IPS-NIHi11 (cell line): ENCODE measurements around the gene ADGRG2.
A peak's percentile ranks its signal among the peaks of the same experiment; 100 is the strongest.
"Not testable (repeated sequence)": the region's sequence is repeated elsewhere in the genome, so short reads cannot be mapped to it uniquely, and the experiment has no call there.

ENCODE experiments used
- DNase-seq: peaks from one replicate; pipeline ENCODE4 v3.0.0; 2012; ENCODE audit warnings: mixed read lengths, low spot score

Gene ADGRG2

DNA sequence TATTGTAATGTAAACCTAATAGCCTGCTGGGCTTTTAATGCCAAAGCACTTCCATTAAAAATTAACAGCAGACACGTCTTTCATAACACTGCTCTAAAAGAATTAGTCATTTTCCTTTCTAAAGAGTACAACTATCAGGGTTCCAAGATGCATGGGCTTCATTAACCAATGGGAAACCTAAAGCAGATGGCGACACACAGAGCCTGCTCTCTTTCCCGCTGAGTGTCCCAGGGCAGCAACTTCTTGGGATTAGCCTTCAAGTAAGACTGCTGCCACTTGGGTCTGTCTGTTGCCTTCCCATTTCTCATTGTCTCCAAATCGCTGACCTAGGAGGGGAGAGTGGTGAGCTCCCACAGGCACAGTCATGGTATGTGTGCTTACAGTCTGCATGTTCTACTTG, 124.4 kb downstream of the ADGRG2 start:
- DNase-seq = peak; percentile 22

DNA sequence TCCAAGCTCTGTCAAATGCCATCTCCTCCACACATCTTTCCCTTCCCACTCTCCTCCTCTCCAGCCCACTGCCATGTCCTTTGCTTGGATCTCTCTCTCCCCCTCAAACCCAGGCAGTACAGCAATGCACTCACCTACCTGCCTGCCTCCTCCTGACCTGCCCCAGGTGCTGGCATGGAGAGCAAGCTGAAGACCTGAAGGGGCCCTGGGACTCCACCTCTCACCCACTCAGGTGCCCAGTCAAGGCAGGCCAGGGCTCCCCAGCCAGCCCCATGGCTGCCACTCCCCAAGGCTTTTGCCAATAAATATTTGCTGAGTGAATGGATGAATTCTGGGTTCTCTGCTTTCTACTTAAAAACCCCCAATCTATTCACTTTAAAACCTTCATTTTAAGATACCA, 125.7 kb downstream of the ADGRG2 start:
- no peak for DNase-seq

DNA sequence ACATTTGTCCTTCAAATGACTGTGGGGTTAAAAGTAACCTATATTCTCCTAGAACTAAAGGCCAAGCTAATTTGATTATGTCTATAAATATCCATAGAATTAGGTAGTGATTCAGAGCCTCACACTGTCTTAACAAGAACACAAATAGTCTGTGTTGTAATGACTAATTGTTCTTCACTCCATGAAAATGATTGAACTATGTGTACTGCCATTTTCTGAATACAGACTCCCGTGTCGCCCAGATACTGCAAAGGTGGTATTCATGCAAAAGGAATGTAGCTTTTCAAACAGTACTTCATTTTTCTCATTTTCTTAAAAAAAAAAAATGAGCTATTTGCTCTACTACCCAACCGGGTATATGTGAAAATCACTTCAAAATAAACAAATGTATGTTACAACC, 127.0 kb downstream of the ADGRG2 start:
- DNase-seq = no peak

DNA sequence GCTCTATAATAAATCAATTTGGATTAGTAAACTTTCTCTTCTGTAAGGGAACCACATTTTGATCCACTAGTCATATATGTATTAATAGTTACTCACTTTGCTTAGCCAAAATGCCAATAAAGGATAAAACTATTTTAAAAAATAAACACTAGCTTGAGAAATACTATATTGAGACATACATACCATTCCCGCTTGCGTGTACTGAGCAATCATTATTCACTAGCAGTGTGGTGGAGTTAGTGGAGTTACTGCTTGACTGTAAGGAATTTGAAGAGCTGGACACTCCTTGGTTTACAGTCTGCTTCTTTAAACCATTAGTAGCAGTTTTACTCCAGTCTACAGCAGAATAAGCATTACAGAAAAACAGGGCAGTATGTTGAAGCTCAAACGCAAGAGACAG, 127.6 kb downstream of the ADGRG2 start:
- no peak for DNase-seq

DNA sequence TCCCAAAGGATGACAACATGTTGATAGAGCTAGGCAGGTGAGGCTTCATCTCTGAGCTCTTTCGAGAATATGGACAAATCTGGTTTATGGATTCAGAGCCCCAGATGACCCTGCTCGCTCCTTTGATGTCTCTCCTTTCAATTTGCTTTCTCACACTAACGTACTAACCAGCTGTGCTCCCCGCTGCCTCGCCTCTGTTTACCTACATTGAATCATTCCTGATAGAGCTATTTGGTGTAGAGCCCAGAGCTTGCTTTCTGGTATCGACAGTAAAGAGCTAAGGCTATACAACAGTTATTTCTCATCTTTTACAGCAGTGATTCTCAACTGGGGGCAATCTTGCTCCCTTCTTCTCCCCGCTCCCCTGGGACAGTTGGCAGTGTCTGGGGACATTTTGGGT, 129.4 kb downstream of the ADGRG2 start:
- DNase-seq = no peak

DNA sequence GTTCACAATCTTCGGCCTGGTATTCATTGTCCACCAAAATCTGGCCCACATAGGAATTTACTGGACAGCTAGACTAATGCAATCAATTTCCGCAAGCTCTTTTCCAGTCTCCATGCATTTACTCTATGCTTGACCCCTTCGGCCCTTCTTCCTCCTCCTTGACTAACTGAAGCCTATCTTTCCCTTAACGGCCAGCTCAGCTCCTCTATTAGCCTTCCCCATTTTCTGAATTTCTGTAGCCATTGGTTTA, 137.2 kb downstream of the ADGRG2 start:
- DNase-seq = no peak

DNA sequence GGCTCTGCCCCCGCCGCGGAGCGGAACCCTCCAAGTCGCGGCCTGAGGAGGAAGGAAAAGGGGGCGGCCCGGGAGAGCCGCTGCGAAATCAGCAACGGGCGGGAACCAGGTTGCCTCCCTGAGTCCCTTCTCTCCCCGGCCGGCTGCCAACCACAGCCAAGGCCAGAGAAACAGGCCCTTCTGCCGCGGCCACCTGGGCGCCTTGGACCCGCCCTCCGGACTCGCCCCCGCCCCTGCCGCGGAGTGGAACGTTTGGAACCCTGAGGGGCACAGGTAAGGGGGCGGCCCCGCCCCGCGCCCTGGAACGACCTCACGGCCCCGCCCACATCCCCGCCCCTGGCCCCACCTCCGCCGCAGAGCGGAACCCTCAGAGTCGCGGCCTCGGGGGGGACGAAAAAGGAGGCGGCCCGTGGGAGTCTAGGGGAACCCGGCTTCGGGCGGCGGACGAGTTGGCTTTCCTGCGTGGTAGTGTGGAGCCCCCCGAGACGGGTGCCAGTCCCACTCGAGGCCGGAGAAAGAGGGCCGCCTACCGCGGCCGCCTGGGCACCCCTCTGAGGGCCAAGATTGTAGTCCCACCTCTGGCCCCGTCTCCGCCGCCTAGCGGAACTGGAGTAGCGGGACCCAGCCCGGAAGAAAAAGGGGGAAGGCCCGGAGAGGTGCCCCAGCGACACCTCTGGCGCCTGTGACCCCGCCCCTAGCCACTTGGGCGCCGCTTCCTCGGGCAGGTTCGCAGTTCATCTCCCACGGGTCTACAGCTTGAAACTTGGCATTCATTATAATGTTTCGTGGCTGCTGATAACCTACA, 137.7 kb downstream of the ADGRG2 start:
- DNase-seq = peak; percentile 83

DNA sequence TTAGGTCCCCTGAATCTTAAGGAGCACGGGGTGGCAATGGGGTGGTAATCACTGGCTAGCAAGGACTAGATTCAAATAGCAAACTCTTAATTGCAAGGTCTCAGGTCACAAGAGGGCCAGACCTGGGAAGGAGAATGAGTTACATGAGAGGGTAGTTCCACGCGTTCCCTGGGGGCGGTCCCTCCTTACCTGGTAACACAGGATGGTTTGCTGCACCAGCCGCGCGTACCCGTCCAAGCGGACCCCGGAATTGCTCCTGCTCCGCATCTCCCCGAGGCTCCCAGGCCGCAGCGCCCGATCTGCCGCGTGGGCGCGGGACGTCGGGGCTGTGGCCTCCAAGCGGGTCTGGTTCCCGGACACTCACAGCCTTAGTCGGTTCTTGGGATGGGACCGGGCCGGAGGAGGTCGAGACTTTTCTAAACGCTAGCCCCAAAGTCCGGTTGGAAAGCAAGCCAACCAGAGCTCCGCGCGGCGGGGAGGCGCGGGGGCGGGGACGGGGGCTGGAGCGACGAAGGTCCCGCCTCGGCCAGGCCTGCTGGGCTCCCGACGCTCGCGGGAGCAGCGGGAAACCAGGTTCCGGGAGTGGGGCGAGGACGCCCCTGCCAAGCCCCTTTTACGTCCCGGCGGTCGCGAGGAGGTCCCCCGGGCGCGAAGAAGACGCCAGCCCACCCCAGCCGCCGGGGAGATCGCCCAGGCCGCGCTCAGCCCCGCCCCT, 138.4 kb downstream of the ADGRG2 start, which contains the start of gene PHKA2:
PHKA2 (minus strand) TSS at position 449 of the 715 bp plus-strand sequence; CDS start at position 267, 182 bp downstream.
- DNase-seq = peak; percentile 67

DNA sequence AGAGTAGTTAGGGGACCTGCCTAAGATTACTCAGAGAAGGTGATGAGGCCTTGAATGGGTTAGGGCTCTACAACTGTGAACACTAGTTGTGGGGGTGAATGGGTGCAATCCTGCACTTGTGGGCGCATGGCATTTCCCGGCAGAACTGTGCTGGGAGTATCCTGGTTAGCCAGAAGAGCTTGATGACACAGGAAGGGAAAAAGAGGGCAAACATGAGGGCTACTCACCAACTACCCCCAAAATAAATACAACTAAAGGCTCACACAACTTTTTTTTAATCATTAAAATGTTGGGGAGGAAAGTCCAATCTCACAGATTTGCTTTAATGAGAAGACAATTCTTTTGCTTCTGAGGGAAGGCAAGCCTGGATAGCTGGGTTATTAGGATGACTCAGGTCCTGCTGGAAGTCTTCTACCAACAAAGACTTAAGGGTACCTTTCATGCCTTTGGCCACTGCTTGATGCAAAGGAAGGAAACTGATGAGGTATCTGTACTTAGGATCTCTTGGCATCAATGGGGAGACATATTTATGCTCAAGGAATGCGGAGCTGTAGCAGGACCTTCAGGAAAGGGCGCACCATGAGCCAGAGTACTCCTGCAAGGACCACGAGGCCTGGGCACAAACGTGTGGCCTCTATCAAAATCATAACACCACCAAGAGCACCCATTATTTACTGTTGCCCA, 141.0 kb downstream of the ADGRG2 start:
- DNase-seq = no peak

DNA sequence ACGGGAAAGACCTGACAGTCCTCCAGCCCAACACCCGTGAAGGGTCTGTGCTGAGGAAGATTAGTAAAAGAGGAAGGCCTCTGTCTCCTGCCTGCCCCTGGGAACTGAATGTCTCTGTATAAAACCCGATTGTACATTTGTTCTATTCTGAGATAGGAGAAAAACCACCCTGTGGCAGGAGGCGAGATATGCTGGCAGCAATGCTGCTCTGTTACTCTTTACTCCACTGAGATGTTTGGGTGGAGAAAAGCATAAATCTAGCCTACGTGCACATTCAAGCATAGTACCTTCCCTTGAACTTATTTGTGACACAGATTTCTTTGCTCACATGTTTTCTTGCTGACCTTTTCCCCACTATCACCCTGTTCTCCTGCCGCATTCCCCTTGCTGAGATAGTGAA, 142.0 kb downstream of the ADGRG2 start:
- DNase-seq = not testable (repeated sequence)

DNA sequence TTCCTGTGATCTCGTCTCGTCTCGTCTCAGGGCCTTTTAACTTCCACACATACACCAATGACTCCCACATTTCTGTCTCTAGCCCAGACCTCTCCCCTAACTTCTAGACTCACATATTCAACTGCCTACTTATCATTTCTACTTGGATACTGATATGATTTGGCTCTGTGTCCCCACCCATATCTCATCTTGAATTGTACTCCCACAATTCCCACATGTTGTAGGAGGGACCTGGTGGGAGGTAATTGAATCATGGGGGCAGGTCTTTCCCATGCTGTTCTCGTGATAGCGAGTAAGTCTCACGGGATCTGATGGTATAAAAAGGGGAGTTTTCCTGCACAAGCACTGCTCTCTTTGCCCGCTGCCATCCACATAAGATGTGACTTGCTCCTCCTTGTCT, 147.3 kb downstream of the ADGRG2 start:
- DNase-seq = no peak

DNA sequence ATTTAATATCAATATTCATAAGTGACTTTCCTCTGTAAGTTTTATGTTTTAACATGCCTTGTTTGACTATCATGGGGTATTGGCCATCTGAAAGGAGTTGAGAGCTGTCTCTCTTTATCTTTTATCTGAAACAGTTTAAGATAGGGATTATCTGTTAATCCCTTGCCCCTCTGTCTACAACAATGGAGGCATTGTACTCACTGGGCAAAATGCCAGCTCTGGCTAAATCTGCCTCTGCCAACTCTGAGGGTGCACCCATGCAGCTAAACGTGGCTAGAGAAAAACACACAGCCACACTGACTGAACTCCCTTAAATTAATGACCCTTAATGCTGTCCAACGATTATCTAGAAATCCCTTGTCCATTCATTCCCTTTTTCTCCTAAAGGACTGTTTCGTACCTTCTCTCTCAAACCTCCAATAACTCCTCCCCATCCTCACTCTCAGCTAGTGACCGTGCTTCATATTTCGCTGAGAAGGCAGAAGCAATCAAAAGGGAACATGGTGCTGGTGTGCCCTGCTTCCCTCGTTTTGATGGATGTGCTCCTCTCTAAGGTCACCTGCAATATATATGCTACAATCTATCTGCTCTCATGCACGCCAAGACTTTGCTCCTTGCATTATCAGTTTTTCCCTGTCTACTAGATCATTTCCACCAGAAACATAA, 148.6 kb downstream of the ADGRG2 start:
- no peak for DNase-seq

DNA sequence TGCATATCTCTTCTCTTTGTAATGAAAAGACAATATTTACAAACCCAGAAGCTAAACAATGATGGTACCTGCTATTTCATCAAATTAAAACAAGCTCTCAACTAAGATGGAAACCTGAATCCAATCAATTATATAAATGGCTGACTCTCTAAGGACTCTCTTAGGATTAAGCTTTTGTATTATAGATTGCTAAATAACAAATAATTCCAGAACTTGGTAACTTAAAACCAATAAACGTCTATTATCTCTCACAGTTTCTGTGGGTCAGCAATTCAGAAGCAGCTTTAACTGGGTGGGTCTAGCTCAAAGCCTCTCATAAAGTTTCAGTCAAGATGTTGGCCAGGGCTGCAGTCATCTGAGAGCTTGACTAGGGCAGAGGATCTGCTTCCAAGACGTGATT, 150.8 kb downstream of the ADGRG2 start:
- DNase-seq = no peak

DNA sequence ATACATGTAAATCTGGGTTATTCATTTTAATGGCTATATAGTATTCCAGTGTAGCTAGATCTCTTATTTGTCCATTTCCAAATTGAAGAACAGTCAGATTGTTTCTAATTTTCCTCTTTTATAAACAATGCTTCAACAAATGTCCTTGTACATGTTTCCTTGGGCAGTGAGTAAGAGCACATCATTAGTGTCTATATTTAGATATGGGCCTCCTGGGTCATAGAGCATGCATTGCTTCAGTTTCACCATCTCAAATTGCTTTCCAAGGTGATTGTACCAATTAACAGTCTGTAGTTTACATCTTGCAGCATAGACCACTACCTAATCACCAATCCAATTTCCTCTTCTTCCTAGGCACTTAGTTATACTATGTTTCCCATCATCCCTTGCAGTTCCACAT, 151.8 kb downstream of the ADGRG2 start:
- no peak for DNase-seq

DNA sequence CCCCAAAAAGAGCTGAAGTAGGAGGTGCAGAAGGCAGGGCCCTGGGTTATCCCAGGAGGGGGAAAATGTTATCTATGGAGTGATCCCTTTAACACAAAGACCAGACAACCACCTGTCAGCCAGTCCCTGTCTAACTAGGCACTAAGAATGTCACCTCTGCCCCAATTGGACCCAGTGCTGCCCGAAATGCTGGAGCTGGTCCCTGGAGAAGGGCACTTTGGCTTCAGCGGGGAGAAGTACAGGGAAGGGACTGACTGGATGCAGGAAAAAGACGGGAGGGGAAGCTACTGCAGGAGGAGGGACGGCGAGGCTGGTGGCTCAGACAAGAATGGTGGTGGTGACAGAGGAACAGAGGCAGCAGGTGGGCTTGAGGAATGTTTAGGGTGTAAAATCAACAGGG, 155.6 kb downstream of the ADGRG2 start:
- no peak for DNase-seq

DNA sequence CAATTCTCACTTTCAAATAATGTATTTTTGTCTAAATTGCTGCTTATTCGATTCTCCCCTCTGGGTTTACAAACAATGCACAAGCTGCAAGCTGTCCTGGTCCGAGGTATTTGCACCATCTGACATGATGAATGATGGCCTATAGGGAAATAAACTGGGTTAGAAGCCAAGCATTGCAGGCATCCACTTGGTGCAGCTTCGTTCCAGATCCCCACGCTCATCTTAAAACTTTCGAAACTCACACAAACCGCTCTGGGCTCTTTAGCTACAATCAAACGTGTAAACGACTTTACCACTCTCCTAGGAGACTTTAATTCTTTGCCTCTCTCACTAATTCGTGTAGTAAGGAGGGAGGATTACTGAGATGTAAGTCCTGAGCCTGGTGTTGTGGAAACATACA, 157.4 kb downstream of the ADGRG2 start:
- no peak for DNase-seq

DNA sequence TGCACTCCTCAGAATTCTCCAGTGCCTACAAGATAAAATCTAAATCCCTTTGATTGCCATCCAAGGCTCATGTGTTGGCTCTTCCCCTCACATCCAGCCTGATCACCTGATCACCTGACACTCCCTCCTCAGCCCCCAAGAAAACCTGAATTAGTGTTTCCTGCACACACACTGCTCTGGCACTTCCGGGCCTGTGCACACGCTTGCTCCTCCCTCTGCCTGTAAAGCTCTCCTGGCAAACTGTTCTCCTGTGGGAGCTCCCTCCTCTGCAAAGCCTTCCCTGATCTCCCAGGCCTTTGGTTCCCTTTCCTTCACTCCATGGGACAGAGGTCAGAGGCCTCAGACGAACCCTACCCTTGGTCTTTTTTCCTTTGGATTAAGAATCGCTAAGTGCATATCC, 158.2 kb downstream of the ADGRG2 start:
- DNase-seq = no peak

DNA sequence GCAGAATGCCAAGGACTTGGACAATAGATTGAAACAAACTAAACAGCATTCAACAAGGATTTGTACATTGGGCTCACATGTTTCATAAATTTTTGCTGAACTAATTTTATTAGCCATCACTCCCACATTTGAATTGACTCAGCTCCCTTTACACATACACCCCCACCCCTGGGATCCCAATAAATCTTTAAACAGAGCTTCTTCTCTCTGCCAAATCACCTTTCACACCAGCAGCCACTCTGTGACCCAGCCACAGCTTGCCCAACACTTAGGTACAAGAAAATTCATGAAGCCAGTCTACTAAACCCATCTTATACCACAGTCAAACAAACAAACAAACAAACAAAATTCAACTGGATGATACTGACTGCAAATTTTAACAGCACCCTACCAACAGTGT, 159.9 kb downstream of the ADGRG2 start:
- no peak for DNase-seq

DNA sequence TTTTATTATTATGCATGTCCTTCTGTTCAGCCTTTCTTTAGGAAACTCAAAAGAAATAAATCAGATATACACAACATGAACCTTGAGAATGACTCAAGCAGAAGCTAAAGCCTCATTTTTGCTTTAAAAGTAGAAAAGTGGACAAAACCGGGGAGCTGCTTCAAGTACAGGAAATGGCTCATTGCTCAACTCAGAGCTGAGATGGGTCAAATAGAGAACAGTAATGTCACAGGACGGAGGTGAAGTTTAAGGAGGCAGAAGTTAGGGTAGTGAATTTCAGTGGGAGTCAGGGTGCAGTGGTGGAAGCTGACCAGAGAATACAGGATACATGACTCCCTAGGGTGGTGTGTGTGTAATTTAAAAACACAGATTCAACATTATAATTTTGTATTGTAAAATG, 160.6 kb downstream of the ADGRG2 start:
- no peak for DNase-seq

DNA sequence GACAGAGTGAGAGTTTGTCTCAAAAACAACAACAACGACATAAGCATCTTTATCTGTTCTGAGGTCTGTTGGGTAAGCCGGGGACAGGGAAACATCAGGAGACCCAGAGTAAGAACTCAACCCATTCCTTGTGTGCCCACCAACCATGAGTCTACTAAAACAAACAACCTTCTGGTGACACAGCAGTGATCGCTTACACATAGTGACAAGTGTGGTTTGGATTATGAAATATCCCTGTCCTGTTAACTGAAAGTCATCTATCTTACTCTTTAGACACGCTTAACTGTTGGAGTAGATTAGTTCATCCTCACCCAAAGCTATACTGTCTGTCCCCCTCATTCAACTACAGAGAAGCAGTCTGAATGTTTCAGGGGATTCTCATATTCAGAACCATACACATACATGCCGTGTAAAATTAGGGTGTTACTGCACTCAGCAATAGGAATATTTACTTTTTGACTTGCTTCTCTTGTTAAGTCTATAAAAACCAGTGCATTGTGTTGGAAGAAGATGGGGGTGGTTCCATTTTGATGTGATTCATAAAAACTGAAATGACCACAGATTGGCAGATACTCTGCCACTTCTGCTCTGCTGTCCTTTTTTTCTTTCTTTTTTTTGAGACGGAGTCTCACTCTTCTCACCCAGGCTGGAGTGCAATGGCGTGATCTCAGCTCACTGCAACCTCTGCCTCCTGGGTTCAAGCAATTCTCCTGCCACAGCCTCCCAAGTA, 165.8 kb downstream of the ADGRG2 start:
- DNase-seq = no peak

DNA sequence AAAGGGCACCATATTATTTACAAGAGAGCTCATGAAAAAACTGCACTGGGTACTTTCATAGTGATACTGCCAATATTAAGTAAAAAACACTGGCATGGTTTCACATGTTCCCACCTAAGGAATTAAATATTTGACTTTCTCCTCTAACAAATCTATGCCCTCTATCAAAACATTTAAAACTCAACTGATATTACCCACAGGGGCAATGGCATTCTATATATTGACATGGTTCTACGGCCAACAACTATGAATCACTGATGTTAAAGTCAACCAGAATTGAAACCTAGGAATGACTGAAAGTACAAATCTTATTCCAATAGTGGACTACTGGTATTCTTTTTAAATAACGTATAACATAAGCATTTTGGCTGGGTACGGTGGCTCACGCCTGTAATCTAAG, 166.6 kb downstream of the ADGRG2 start:
- no peak for DNase-seq

DNA sequence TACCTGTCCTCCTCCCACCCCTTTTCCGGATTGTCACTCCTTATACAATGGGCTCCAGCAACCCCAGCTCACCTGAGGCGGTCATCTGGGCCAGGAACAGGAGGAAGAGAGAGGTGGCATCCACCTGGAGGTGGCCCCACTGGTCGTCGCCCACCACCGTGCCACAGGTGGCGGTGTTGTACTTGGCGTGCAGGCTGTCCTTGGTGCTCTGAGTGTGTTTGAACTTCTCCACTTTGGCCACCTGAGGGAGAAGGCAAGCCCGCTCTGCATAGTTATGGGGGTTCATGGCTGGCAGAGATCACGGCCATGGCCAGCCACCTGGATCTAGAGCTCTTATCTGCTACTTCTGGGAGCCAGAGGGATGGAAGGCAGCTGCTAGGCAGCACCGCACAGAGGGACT, 171.2 kb downstream of the ADGRG2 start:
- peak; percentile 8 for DNase-seq
